GM21360 (cell line): ENCODE data around the gene NENF.
"Not testable (repeated sequence)": the region's sequence is repeated elsewhere in the genome, so short reads cannot be mapped to it uniquely, and the experiment has no call there.

Source experiments
- ATAC-seq: cut with Tn5 transposase; IDR thresholded peaks from one replicate; pipeline ENCODE4 v1.9.1; 2021; ENCODE audit warnings: mild to moderate bottlenecking, moderate library complexity; ENCODE audit not compliant: unreplicated experiment

Gene NENF

GRCh38 chr1:212432661-212433576 lies at the start of gene NENF:
TSS of gene NENF (plus strand) at chr1:212432920. CDS start at chr1:212432944, 24 bp downstream.
- peak; percentile 97 for ATAC-seq

- ATAC-seq = no peak
These were observed 46.7 kb upstream of the NENF start for GRCh38 chr1:212386029-212386428.

- ATAC-seq = no peak
These were observed 43.6 kb upstream of the NENF start for GRCh38 chr1:212388985-212389716.

DNA sequence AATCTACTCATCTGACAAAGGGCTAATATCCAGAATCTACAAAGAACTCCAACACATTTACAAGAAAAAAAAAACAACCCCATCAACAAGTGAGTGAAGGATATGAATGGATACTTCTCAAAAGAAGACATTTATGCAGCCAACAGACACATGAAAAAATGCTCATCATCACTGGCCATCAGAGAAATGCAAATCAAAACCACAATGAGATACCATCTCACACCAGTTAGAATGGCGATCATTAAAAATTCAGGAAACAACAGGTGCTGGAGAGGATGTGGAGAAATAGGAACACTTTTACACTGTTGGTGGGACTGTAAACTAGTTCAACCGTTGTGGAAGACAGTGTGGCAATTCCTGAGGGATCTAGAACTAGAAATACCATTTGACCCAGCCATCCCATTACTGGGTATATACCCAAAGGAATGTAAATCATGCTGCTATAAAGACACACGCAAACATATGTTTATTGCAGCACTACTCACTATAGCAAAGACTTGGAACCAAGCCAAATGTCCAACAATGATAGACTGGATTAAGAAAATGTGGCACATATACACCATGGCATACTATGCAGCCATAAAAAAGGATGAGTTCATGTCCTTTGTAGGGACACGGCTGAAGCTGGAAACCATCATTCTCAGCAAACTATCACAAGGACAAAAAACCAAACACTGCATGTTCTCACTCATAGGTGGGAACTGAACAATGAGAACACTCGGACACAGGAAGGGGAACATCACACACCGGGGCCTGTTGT lies 36.9 kb upstream of the NENF start:
- not testable (repeated sequence) for ATAC-seq

DNA sequence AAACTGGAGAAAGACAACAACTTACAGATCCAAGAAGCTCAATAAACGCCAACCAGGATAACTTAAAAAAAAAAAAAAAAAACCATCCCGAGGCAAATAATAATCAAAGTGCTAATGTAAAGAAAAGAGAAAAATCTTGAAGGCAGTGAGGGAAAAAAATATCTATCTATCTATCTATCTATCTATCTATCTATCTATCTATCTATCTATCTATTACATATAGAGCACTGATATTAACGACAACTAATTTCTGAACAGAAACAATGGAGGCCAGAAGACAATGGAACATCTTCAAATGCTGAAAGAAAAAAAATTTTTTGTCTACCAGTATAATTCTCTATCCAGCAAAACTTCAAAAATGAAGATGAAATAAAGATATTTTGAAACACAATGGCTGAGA lies 36.1 kb upstream of the NENF start:
- ATAC-seq = no peak

GRCh38 chr1:212397171-212397570 lies 35.5 kb upstream of the NENF start:
- no peak for ATAC-seq

GRCh38 chr1:212401042-212401441 lies 31.7 kb upstream of the NENF start:
- no peak for ATAC-seq

DNA sequence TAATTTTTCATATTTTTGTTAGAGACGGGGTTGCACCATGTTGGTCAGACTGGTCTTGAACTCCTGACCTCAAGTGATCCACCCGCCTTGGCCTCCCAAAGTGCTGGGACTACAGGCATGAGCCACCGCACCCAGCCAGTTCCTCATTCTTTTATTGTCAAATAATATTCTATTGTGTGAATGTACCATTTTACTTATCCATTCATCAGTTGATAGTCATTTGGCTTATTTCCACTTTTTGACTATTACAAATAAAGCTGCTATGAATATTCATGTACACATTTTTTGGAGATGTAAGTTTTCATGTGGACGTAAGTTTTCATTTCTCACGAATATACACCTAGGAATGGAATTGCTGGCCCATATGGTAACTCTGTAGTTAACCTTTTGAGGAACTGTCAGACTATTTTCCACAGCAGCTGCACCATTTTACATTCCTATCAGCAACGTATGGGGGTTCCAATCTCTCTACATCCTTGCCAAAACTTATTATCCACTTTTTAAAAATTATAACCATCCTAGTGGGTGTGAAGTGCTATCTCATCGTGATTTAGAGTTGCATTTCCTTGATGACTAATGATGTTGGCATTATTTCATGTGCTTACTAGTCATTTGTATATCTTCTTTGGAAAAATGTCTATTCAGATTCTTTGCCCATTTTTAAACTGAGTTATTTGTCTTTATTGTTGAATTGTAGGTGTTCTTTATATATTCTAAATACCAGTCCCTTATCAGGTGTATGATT lies 30.7 kb upstream of the NENF start:
- no peak for ATAC-seq

DNA sequence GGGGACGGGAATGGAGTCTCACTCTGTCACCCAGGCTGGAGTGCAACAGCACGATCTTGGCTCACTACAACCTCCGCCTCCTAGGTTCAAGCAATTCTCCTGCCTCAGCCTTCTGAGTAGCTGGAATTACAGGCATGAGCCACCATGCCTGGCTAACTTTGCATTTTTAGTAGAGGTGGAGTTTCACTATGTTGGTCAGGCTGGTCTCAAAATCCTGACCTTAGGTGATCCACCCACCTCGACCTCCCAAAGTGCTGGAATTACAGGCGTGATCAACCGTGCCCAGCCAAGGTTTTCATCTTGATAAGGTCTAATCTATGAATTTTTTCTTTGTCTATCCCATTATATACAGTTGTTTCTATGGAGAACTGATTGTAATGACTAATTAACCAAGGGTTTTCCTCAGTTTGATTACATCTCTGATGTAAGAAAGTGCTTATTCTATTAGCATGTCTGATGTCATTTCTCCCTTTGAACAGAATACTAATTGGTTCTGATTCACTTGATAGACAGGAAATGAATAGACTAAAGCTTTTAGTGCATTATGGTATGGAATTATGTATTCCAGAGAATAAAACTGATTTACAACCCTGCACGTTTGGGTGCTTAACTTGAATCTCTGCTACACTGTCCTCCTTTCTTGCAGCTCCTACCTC lies 29.9 kb upstream of the NENF start:
- no peak for ATAC-seq

- ATAC-seq = no peak
These were observed 22.4 kb upstream of the NENF start for GRCh38 chr1:212410231-212410820.

GRCh38 chr1:212412374-212412773 lies 20.3 kb upstream of the NENF start:
- no peak for ATAC-seq

- peak; percentile 10 for ATAC-seq
These were observed 18.8 kb upstream of the NENF start for GRCh38 chr1:212413902-212414327.

GRCh38 chr1:212414328-212415106 lies 18.2 kb upstream of the NENF start, which contains the start of gene PACC1:
TSS of gene PACC1 (minus strand) at chr1:212414886. CDS start at chr1:212414757, 129 bp downstream.
- ATAC-seq = peak; percentile 97

- ATAC-seq = peak; percentile 0
These were observed 17.4 kb upstream of the NENF start for GRCh38 chr1:212415107-212415841.

GRCh38 chr1:212421165-212421564 lies 11.6 kb upstream of the NENF start:
- no peak for ATAC-seq

GRCh38 chr1:212423879-212424278 lies 8.8 kb upstream of the NENF start:
- no peak for ATAC-seq

DNA sequence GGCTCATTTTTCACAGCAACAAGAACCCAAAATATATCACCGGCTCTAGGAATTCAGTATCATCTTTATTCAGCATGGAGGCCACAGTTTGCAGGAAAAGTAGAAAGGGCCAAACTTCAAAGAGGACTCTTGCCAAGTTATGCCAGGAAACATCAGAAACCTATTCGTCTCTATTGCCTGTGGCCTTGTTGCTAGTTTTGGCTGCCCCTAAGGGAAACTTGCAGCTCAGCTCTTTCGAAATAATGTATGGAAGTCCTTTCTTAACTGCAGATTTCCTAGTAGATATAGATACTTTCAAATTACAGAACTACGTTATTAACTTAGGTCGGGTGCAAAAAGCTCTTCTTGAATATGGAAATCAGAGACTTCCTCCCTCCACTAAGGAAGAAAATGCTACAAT lies 4.2 kb upstream of the NENF start:
- no peak for ATAC-seq

GRCh38 chr1:212430416-212430815 lies 2.3 kb upstream of the NENF start:
- no peak for ATAC-seq
